NCI-H1048 (cell line): ENCODE data around the gene SMOC2.

Source experiments
- DNase-seq: peaks from one replicate; lab custom pipeline; 2025; lab: John Stamatoyannopoulos, UW

The SMOC2 gene

DNA sequence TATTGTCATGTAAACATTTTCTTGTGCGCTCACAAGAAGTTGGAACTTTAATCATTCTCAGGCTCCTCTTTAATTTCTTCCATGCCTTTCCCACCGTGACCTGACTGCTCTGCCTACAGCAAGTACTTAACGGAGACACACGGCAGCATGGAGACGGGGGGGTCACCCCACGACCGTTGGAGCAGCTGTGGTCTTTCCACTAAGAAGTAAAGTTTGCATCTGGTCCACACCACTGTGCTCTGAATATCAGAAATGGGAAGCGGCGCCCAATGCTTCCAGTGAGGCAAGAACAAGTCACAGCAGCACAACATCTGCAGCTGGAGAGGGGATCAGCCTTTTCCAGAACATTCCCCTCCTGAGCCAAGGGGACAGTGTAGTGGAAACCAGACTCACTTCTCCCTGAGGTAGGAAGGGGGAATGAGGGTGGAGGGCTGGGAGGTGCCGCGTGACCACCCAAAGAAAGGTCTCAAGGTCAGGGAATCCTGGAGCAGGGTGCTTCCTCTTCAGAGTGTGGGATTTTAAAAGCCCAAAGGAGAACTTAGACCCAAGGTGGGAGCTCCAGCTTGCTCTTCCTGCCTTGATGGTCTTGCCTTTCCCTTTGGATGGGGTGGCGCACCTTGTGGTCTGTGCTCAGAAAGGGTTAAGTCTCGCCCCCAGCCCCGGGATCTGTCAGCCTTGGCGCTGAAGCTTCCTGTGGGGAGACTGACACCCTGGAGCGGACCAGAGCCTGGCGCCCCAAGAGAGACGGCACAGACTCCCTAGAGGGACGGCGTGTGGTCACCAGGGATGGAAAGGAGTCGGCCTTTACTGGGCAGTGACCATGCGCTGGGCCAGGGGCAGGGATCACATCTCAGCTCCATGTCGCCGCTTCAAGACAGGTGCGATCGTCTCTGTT, 25.6 kb upstream of the SMOC2 start:
- DNase-seq: no peak

DNA sequence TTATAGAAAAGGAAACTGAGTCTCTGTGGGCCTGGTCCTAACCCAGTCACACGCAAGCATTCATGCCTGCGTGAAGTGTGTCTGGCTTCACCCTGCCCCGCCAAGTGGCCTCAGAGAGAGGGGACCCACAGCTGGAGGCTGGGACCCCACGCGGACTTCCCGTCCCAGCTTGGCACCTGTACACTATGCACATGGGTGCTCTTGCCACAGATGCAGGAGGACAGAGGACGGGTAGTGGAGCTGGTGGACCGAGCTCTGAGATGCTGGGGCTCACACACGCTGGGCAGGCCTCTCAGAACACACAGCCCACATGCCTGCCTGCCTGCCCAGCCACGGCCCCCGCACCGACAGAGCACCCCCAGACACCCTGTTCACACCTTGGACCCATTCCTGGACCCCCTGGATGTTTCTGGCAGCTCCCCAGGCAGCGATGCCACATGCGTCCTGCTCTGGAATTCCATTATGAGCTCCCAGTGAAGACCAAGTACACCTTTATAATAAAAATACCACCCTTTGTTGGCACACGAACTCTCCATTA, 24.9 kb upstream of the SMOC2 start:
- no peak for DNase-seq

DNA sequence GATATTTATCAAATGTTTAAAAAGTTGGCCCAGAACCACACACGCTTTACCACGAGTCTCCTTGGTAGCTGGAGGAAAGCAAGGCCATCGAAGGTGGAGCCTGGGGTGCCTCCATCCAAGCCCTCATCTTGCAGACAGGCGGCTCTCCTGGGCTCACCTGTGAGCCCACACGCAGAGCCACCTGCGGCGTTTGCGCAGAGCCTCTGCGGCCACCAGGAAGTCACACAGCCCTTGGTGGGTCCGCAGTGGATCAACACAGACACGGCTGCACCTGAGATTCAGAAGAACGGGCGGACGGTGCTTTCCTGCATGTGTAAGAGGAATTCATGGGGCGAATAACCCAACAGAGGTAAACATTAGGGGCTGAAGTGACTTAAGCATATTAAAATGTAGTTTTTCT, 24.5 kb upstream of the SMOC2 start:
- no peak for DNase-seq

DNA sequence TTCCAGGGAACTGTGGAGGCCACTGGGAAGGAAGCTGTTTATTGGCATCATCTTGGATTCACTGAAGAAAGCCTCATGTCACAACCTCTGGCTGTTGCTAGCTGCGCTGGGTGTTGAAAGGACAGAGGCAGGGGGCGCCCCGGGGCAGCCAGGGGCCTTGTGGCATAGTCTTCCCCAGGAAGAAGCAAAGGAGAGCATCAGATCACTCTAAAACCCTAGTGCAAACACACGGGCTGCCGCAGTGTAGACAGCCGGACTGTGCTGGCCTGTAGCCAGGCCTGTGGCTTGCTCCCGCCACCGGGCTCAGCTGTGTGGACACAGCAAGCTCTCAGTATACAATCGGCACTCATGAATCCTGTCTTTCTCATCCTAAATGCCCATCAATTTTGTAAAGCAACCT, 23.8 kb upstream of the SMOC2 start:
- DNase-seq: no peak

DNA sequence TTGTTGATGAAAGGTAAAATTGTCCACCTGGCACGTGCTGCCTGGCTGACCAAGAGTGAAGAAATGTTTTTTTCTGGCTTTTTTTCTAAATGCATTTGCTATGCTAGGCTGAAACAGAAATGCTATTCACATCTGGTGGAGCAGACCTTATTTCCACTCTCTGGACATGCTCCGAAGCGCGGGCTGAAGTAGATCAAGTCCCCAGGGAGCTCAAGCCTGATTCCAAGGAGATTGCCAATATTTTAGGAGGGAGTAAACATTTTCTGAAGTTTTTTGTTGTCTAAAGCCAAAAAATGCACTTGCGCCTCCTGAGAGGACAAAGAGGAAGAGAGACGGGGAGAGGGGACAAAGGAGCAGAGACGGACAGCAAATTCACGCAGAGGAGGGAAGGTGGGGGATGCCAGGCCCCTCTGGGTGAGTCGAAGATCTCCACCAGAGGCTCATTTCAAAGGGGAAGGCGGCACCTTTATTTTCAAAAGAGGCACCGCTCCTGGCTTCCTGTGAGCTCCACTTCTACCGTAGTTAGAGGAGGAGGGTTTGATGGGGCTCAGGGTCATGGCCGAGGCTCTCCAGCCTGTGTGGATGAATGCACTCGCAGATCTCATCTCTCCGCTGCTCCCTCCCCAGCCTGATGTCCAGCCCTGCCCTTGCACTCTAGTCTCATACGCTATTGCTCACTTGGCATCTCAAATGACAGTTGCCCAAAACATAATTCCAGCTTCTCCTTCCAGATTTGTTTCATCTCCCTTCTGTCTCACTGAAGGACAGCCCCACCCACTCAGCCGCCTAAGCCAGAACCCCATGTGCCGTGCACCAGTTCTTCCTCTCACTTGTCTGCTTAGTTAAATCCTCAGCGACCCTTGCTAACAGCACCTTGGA, 23.1 kb upstream of the SMOC2 start:
- DNase-seq: no peak

- DNase-seq: no peak
Measured at GRCh38 chr6:168418711-168419121, 22.3 kb upstream of the SMOC2 start.

DNA sequence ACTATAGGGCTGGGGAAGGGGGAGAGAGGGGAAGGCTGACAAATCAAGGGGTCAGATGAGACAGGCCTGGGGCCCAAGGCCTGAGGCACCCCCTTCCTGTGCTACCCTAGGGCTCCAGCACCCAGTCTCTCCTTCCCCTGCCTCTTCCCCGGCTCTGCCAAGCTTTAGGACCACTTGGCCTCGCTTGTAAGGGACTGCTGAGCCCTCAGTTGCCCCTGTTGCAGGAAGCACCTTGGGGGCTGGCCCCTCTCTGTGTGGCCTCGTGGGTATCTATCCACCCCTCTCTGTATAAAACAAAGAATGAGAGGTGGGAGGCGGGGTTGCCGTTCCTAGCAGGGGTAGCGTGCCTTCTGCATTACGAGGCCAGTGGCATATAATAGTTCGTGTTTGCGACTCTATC, 21.4 kb upstream of the SMOC2 start:
- no peak for DNase-seq

DNA sequence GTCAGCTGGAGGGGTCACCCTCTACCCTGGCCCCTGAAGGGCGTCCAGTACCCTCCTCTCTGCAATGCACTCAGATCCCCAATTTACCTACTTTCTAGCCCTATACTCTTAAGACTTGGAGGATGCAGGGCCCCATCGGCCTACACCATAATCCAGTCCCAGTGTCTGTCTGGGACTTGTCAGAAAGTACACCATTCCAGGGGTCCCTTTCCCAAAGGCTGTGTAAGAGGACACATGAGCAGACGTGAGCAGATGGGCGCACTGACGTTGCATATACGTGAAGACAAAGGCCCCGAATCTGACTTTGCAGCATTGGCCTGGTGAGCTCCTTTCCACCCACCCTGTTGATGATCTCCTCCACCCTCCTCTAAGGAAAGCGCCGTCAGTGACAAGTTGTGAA, 20.9 kb upstream of the SMOC2 start:
- no peak for DNase-seq

DNA sequence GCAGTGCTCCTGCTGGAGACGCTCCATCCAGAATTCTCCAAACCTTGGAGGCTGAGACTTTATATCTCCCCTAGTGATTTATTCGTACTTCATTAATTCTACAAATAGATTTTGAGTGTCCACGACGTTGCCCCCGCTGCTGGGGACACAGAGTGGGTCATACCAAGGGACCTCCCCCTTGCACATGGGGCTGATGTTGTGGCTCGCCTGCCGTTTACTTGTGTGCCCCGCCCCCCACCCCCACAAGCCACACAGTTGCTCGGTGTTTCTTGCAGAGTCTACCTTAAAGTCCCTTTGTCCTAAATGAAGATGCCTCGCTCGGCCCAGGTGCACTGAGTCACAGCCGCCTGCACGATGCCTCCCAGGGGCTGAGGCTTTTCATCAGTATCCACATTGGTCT, 20.3 kb upstream of the SMOC2 start:
- no peak for DNase-seq

DNA sequence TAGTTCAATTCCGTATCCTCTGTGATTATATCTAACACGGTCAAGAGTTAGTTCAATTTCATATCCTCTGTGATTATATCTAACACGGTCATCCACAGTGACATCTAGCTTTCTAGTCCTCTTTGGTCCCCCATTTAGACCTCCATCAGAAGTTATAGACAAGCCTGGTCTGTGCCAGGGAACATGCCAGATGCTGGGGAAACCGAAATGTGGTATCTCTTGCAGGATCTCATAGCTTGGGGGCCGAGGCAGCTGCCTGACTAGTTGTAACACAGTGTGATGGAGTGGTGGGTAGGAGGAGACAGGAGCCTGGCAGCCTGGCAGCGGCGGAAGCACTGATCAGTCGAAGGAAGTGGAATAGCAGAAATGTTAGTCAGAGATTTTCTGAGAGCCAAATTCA, 13.8 kb upstream of the SMOC2 start:
- no peak for DNase-seq

GRCh38 chr6:168428052-168428826, 12.7 kb upstream of the SMOC2 start:
- no peak for DNase-seq

DNA sequence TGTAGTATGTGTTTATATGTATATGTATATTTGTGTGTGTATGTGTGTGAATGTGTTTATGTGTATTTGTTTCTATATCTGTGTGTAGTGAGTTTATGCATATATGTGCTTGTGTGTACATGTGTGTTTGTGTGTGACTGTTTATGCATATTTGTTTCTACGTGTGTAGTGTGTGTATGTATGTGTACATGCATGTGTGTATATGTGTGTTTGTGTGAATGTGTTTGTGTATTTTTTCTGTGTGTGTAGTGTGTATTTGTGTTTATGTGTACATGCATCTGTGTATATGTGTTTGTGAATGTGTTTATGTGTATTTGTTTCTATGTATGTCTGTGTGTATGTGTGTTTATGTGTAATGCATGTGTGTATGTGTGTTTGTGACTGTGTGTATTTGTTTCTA, 12.1 kb upstream of the SMOC2 start:
- no peak for DNase-seq

GRCh38 chr6:168432196-168432595, 8.8 kb upstream of the SMOC2 start:
- no peak for DNase-seq

GRCh38 chr6:168433898-168434297, 7.1 kb upstream of the SMOC2 start:
- DNase-seq: no peak

GRCh38 chr6:168434505-168434904, 6.5 kb upstream of the SMOC2 start:
- no peak for DNase-seq

- no peak for DNase-seq
Measured at GRCh38 chr6:168437751-168438150, 3.2 kb upstream of the SMOC2 start.

DNA sequence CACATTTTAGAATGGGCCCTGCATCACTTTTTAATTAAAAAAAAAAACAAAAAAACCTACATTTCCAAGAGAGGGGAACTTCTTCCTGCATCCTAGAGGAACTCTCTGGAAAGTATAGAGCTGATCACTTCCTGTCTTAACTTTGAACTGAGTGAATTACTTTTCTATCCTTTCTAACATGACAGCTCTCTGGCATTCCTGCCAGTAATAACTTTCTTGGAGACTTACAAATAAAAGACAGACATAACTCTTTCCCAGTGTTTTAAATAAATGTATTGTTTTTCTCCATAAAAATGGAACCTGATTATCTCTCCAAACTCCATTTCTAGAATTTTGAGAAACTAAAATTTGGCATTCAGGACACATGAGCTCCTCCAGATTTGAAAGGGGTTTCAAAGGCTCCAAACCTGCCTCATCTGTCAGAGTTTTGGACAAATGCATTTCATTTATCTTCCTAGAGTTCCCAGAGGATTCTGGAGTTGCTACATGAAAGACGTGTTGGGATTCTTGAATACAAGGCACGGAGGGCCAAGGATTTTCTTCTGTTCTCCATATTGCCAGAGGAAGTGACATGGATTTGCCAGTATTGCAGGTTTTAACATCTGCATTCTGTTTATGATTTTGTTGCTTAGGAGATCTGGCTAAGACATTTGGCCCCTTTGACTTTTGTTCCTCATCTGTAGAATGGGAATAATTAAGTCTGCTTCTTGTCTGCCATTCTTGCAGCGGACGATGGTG, 2.0 kb upstream of the SMOC2 start:
- no peak for DNase-seq

GRCh38 chr6:168439794-168440450, 1.1 kb upstream of the SMOC2 start:
- DNase-seq: no peak

GRCh38 chr6:168441434-168442391, 729 bp downstream of the SMOC2 start:
- no peak for DNase-seq

DNA sequence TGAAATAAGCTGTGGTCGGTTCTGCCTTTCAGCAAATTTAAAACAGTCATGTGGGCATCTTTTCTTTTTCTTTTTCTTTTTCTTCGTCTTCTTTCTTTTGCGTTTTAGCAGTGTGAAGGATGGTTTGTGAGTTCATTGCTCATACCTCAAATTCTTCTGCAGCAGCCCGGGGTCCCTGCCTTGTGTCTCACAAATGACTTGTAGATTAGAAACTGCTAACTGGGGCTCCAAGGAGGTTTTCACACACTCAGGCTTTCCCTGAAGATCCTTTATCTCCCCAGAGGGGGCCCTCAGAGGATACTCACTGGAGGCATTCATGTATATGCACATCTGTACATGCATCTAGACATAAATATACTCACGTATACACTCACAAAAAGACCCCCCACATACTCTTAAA, 1.7 kb downstream of the SMOC2 start:
- no peak for DNase-seq
